Activated naive CD4-positive, alpha-beta T cell treated with anti-CD3 and anti-CD28 coated beads, Interleukin-2, amount 10 ng/mL, durations not matched to agents 7 days and 5 days (primary cell): ENCODE measurements around the gene HYAL2.

Experiments
- CTCF ChIA-PET: fragments of 350-600 bp; sonication (Branson Sonifier 250); formaldehyde crosslinking; loops from one replicate; lab custom pipeline; 2021; ENCODE audit warnings: antibody characterized with exemption; lab: Charles Lee
- DNase-seq: peaks from one replicate; pipeline ENCODE4 v3.0.0-alpha.2; 2020
- H3K27ac Mint-ChIP-seq: one replicate; pipeline ENCODE4 v1.8.0; 2021; ENCODE audit warnings: mild to moderate bottlenecking, moderate library complexity, mixed read lengths
- H3K27me3 Mint-ChIP-seq: one replicate; pipeline ENCODE4 v1.8.0; 2021; ENCODE audit warnings: mild to moderate bottlenecking, mixed read lengths
- H3K36me3 Mint-ChIP-seq: one replicate; pipeline ENCODE4 v1.8.0; 2021; ENCODE audit warnings: mixed read lengths
- H3K4me1 Mint-ChIP-seq: one replicate; pipeline ENCODE4 v1.8.0; 2021; ENCODE audit warnings: mixed read lengths
- H3K4me3 Mint-ChIP-seq: one replicate; pipeline ENCODE4 v1.8.0; 2021; ENCODE audit warnings: mild to moderate bottlenecking, moderate library complexity, mixed read lengths
- H3K9me3 Mint-ChIP-seq: one replicate; pipeline ENCODE4 v1.8.0; 2021; ENCODE audit warnings: mixed read lengths

Gene HYAL2

GRCh38 chr3:50302095-50303012, 20.2 kb downstream of the HYAL2 start:
- peaks cover 32% of the 10 kb centered on the region for H3K4me1 Mint-ChIP-seq
- peak overlapping the region; percentile 42 for H3K27ac Mint-ChIP-seq
- peaks cover 2% of the 10 kb centered on the region for H3K36me3 Mint-ChIP-seq
- no peaks in the 10 kb centered on the region for H3K27me3 Mint-ChIP-seq
- no peaks in the 10 kb centered on the region for H3K9me3 Mint-ChIP-seq
- CTCF ChIA-PET, result interaction anchor here (1.5 to 2.1 kb wide), 2 partner anchors 22 to 25 kb away, joined by 3 to 8 read pairs; no protein-coding TSS in a partner anchor
- no peak for DNase-seq
- no peak overlapping the region for H3K4me3 Mint-ChIP-seq

- Mint-ChIP-seq H3K27me3 (no peaks in the 10 kb centered on the region), H3K9me3 (no peaks in the 10 kb centered on the region), H3K36me3 (peaks cover 5% of the 10 kb centered on the region), H3K27ac (peak overlapping the region; percentile 99), H3K4me3 (peak overlapping the region; percentile 98), H3K4me1 (peaks cover 41% of the 10 kb centered on the region)
- CTCF ChIA-PET, result interaction anchor here (0.7 to 3.8 kb wide), 2 partner anchors 23 to 24 kb away, joined by 5 to 20 read pairs; no protein-coding TSS in a partner anchor
- DNase-seq, result no peak
Observed at GRCh38 chr3:50300681-50301254, 21.8 kb downstream of the HYAL2 start.

DNA sequence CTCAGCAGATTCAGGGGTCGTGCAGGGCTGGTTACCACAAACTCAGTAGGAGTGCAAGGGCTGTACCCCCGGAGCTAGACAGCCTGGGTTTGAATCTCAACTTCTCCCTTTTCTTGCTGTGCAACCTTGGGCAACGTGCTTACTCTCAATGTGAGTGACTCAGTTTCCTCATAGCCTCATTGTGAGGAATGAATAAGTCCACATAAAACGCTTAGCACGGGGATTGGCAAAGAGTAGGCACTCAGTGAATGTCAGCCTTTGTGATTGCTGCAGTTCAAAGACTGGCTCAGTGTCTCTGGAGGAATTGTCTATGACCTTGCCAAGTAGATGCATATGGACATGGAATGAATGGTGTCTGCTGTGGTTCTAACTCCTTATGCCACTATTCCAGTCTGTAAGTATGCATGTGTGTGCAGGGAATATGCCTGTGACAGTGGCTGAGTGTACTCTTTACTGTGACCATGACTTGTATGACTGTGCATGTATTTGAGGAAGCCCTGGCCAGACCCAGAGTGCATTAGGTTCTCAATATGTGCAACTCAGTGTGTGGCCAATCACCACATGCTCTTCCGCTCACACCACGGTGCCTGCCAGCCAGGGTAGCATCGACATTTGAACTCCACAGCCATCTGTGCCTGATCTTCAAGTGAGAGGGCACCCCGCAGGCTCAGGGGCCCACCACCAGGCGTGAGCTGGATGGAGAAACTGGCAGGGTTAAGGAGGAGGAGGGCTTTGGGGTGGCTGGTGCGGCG, 22.4 kb downstream of the HYAL2 start:
- H3K4me1 Mint-ChIP-seq, result peaks cover 41% of the 10 kb centered on the region
- CTCF ChIA-PET, result interaction anchor here (1.2 to 3.8 kb wide), 5 partner anchors 15 to 24 kb away, joined by 3 to 20 read pairs (median 7); partner anchors contain the start of gene HYAL2

GRCh38 chr3:50299638-50299928, 23.0 kb downstream of the HYAL2 start:
- Mint-ChIP-seq H3K4me1 (peaks cover 41% of the 10 kb centered on the region), H3K27ac (peak overlapping the region; percentile 99), H3K27me3 (no peaks in the 10 kb centered on the region), H3K9me3 (no peaks in the 10 kb centered on the region), H3K36me3 (peaks cover 5% of the 10 kb centered on the region), H3K4me3 (peak overlapping the region; percentile 98)
- CTCF ChIA-PET, result interaction anchor here (1.2 to 3.8 kb wide), 5 partner anchors 15 to 25 kb away, joined by 3 to 20 read pairs (median 7); partner anchors contain the start of gene HYAL2
- DNase-seq, result no peak

More for the DNA sequence above, 22.4 kb downstream of the HYAL2 start:
- Mint-ChIP-seq H3K4me3 (peak overlapping the region; percentile 98), H3K36me3 (peaks cover 5% of the 10 kb centered on the region), H3K27ac (peak overlapping the region; percentile 99), H3K27me3 (no peaks in the 10 kb centered on the region), H3K9me3 (no peaks in the 10 kb centered on the region)
- DNase-seq, result no peak

- peaks cover 40% of the 10 kb centered on the region for H3K4me1 Mint-ChIP-seq
- peak; percentile 100 for DNase-seq
- H3K27ac Mint-ChIP-seq, result peak within 1 kb of the TSS; percentile 99
- H3K27me3 Mint-ChIP-seq, result no peaks in the 10 kb centered on the region
- H3K4me3 Mint-ChIP-seq, result peak within 1 kb of the TSS; percentile 98
- H3K9me3 Mint-ChIP-seq, result no peaks in the 10 kb centered on the region
- H3K36me3 Mint-ChIP-seq, result peaks cover 5% of the 10 kb centered on the region
- CTCF ChIA-PET, result interaction anchor here (1.2 to 3.8 kb wide), 5 partner anchors 15 to 25 kb away, joined by 3 to 20 read pairs (median 7); partner anchors contain the start of gene HYAL2
Observed at GRCh38 chr3:50298836-50299637, 23.5 kb downstream of the HYAL2 start, which contains the start of the genes HYAL3 and NAA80. Gene HYAL3 (minus strand): TSS chr3:50299405. CDS start chr3:50295602, 3,803 bp downstream. Gene NAA80 (minus strand): TSS chr3:50299405. CDS start chr3:50297463, 1,942 bp downstream.

- Mint-ChIP-seq H3K4me1 (peaks cover 45% of the 10 kb centered on the region), H3K27ac (peak overlapping the region; percentile 99), H3K36me3 (peaks cover 5% of the 10 kb centered on the region), H3K27me3 (no peaks in the 10 kb centered on the region), H3K4me3 (peak overlapping the region; percentile 98), H3K9me3 (no peaks in the 10 kb centered on the region)
- CTCF ChIA-PET, result interaction anchor here (1.4 to 3.8 kb wide), 2 partner anchors 26 to 39 kb away, joined by 4 to 20 read pairs; no protein-coding TSS in a partner anchor
- no peak for DNase-seq
Observed at GRCh38 chr3:50297896-50298725, 24.4 kb downstream of the HYAL2 start.

- Mint-ChIP-seq H3K27ac (no peak overlapping the region), H3K36me3 (peaks cover 5% of the 10 kb centered on the region), H3K4me3 (peak overlapping the region; percentile 98), H3K9me3 (no peaks in the 10 kb centered on the region), H3K4me1 (peaks cover 52% of the 10 kb centered on the region), H3K27me3 (no peaks in the 10 kb centered on the region)
- no peak for DNase-seq
- CTCF ChIA-PET, result interaction anchor here (1.4 to 3.8 kb wide), 2 partner anchors 27 to 40 kb away, joined by 4 to 20 read pairs; no protein-coding TSS in a partner anchor
Observed at GRCh38 chr3:50297384-50297775, 25.2 kb downstream of the HYAL2 start.

DNA sequence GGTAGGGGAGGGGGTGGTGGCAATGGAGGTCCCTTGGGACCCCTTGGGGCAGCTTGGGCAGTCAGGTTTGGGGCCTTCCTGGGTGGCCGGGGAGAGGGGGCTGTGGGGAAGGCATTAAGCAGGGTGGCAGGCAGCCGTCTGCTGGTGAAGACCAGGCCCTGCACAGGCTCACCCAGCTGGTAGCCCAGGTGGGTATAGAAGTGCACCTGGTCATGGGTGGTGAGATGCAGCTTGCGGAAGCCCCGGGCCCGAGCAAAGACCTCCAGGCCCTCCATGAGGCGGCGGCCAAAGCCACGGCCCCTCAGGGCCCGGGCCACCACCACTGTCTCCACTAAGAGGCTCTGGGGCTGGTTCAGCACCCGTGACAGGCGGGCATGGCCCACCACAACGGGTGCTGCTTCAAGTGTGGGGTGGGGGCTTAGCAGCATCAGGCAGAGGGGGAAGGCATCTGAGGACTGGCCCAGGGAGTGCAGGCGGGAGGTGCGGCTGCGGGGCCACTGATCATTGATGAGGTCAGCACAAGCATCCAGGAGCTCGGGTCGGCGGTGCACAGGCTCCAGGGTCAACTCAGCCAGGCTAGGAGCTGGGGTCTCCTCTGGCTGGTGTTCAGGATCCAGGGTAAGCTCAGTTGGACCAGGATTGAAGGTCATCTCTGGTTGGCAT, 25.7 kb downstream of the HYAL2 start:
- no peak overlapping the region for H3K27ac Mint-ChIP-seq

DNA sequence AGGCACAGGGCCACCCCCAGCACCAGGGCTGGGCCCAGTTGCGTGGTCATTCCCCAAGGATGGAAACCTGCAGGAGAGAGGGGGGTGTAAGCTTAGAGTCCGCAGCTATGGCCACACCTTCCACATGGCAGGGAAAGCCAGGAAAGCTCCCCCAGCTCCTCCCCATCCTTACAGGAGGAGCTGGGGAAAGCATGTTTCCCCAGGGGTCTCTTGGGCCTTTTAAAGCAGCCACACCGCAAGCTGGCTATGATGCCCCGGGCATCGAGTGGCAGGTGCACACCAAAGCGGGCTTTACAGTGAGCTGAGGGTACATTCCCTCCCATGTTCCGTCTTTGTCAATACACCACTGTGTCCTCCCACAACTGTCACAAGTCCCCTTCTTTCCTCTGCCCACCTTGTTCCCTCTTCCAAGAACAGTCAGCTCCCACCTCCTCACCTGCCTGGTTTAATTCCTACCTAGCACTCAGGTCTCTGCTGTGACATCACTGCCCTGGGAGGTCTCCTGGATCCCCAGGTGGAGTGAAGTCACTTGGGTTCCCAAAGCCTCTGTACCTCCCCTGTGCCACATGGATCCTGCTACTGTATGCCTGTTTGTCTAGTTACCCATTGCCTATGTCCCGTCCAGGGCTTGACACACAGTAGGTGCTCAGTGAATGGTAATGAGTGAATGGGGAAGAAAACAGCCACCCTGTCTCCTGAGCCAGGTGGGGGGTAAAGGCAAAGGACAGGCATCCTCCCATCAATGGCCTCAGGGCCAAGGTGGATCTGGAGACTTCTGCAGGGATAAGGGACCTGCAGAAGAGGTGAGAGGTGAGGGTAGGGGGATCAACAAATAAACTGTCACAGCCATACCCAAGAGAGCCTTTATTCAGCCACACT, 26.8 kb downstream of the HYAL2 start:
- Mint-ChIP-seq H3K36me3 (peaks cover 6% of the 10 kb centered on the region), H3K4me1 (peaks cover 54% of the 10 kb centered on the region), H3K27ac (no peak overlapping the region), H3K4me3 (no peak overlapping the region), H3K27me3 (no peaks in the 10 kb centered on the region), H3K9me3 (no peaks in the 10 kb centered on the region)
- CTCF ChIA-PET, result no interaction called here
- no peak for DNase-seq

More for the DNA sequence above, 25.7 kb downstream of the HYAL2 start:
- no peaks in the 10 kb centered on the region for H3K9me3 Mint-ChIP-seq
- CTCF ChIA-PET, result interaction anchor here (1.4 to 3.8 kb wide), 2 partner anchors 28 to 40 kb away, joined by 4 to 20 read pairs; no protein-coding TSS in a partner anchor
- H3K4me1 Mint-ChIP-seq, result peaks cover 51% of the 10 kb centered on the region
- H3K4me3 Mint-ChIP-seq, result peak overlapping the region; percentile 51
- H3K36me3 Mint-ChIP-seq, result peaks cover 5% of the 10 kb centered on the region
- no peaks in the 10 kb centered on the region for H3K27me3 Mint-ChIP-seq
- DNase-seq, result no peak

DNA sequence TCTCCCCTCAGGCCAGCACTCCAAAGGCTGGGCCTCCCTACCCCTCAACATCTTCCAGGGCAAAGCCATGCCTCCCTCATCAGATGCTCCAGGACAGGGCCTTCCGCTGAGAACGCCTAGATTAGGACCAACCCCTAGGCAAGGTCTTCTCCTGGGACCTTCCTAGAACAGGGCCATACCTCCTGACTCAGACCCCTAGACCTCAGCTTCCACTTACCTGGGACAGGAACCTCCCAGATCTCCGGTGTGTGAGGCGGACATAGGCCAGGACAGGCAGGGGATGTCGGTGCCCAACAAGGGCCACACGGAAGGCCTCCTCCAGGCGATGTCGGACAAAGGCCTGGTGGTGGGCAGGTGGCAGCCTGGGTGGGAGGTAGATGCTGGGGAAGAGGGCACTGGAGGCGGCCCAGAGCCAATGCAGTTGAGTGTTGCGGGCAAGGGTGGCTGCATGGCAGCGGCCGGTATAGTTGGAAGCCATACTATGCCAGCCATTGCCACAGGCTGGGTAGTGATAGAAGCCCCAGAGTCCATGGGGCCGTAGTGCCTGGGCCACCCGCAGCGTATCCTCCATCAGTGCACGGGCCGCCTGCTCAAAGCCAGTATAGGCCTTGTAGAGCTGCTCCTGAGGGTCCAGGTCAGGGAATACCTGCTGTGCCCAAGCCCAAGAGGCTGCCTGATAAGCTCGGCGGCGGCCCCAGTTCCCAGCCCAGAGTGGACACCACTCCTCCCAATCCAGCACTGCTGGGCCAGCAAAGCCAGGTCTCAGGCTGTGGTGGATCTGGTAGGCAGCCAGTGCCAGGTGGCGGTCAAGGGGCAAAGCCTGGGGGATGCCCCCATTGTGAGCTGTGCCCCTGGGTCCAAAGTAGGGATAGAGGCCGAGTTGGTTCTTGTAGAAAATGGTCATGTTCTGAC, 27.8 kb downstream of the HYAL2 start:
- CTCF ChIA-PET, result interaction anchor here (1.3 kb wide), 1 partner anchor 24 kb away, joined by 3 read pairs; no protein-coding TSS in a partner anchor
- Mint-ChIP-seq H3K9me3 (no peaks in the 10 kb centered on the region), H3K27ac (no peak overlapping the region), H3K27me3 (no peaks in the 10 kb centered on the region), H3K36me3 (peaks cover 9% of the 10 kb centered on the region), H3K4me1 (peaks cover 49% of the 10 kb centered on the region), H3K4me3 (no peak overlapping the region)
- DNase-seq, result no peak
